HUDEP-2 (cell line): ENCODE measurements around the gene ZNF157.
"Not testable (repeated sequence)": the region's sequence is repeated elsewhere in the genome, so short reads cannot be mapped to it uniquely, and the experiment has no call there.

ENCODE experiments used
- DNase-seq, 76 experiments: peaks; one replicate each; lab custom pipeline; 2025; ENCODE audit not compliant: unreplicated experiment in 76 of 76; lab: John Stamatoyannopoulos, UW

The ZNF157 gene

DNA sequence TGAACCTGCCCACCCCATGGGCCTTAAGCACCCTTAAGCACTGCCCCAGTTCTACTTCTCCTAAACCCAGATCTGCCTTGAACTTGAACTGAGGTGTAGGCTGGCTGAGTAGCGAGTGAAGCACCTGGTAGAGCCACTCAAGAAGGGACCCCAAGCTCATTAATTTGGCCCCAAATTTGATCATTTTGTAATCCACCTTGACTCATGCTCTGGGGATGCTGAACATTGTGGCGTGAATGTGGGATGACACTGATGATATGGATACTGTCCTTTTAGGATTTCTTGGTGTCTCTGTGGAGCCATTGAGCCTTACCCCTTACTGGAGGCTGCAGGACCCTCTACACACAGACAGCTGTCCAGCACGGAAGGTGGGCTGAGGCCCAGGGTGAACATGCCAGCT is at the start of gene ZNF157:
ZNF157 (plus strand) TSS at position 301 of the 400 bp plus-strand sequence; CDS start at position 392, 91 bp downstream.
- DNase-seq = no peak

DNA sequence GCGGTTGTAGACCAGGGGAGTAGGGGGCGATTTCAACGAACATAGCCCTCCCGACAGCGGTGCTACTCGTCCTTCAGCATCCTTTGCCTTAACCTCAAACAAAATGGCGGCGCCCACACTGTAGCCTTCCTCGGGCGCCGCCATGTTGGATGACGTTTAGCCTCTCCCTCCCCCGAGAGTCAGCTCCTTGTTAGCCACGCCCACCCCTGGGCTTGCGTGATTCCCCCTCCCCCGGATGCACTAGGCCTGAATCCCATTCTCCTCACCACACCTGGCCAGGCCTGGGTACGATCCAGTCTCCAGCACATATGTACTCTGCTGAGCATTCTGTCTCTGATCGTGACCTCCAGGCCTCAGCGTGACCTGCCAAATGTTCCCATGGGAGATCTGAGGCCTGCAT is 49.0 kb upstream of the ZNF157 start:
- DNase-seq = no peak

GRCh38 chrX:47321823-47322371 is 48.5 kb upstream of the ZNF157 start:
- DNase-seq = no peak

DNA sequence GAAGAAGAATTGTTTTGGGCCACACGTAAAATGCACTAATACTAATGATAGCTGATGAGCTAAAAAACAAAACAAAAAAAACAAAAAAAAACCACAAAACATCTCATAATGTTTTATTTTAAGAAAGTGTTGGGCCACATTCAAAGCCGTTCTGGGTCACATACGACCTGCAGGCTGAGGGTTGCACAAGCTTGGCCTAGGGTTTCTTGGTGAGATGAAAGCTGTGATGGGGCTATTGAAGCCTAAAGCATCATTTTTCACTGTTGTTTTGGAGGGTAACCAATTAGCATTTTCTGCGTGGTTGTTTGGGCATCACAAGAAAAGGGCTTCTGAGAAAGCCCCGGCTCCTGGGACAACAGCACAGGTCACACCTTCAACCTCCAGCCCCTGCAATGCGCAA is 42.5 kb upstream of the ZNF157 start:
- DNase-seq = no peak

DNA sequence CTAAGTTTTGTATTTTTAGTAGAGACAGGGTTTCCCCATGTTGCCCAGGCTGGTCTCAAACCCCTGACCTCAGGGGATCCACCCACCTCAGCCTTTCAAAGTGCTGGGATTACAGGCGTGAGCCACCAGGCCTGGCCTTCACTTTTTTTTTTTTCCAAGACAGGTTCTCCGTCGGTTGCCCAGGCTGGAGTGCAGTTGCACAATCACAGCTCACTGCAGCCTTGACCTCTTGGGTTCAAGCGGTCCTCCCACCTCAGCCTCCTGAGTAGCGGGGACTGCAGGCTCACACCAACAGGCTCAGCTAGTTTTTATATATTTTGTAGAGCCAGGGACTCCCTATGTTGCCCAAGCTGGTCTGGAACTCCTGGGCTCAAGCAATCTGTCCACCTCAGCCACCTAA is 37.6 kb upstream of the ZNF157 start:
- DNase-seq = not testable (repeated sequence)

GRCh38 chrX:47351706-47352105 is 18.7 kb upstream of the ZNF157 start:
- no peak for DNase-seq

- DNase-seq = no peak
Observed at GRCh38 chrX:47358387-47359065, 11.9 kb upstream of the ZNF157 start.

DNA sequence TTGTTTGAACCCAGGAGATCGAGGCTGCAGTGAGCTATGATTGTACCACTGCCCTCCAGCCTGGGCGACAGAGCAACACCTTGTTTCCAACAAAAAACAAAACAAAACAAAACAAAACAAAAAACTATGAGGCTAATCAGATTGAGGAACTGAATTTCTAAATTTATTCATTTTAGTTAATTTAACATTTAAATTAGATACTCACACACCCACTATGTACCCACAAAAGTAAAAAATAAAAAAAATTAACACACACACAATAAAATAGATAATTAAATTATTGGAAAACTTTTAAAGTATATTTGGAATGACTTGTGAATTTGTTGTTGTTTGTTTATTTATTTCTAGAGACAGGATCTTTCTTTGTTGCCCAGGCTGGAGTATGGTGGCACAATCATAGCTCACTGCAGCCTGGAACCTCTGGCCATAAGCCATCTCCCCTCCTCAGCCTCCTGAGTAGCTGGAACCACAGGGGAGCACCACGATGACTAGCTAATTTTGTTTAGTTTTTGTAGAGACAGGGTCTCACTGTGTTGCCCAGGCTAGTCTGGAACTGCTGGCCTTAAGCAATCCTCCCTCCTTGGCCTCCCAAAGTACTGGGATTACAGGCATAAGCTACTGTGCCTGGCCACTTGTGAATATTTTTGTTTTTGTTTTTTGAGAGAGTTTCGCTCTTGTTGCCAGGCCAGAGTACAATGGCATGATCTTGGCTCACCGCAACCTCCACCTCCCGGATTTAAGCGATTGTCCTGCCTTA is 9.8 kb upstream of the ZNF157 start:
- no peak for DNase-seq

GRCh38 chrX:47361538-47362511 is 8.6 kb upstream of the ZNF157 start:
- DNase-seq = peak in 7 of 76 experiments; percentile 1 to 46 (median 14)

- DNase-seq = peak in 39 of 76 experiments; percentile 0 to 33 (median 8)
Observed at GRCh38 chrX:47366041-47366722, 4.2 kb upstream of the ZNF157 start.

- DNase-seq = no peak
Observed at GRCh38 chrX:47373198-47373597, 2.8 kb downstream of the ZNF157 start.

GRCh38 chrX:47380268-47380667 is 9.9 kb downstream of the ZNF157 start:
- DNase-seq = peak in 2 of 76 experiments; percentile 0 to 2

DNA sequence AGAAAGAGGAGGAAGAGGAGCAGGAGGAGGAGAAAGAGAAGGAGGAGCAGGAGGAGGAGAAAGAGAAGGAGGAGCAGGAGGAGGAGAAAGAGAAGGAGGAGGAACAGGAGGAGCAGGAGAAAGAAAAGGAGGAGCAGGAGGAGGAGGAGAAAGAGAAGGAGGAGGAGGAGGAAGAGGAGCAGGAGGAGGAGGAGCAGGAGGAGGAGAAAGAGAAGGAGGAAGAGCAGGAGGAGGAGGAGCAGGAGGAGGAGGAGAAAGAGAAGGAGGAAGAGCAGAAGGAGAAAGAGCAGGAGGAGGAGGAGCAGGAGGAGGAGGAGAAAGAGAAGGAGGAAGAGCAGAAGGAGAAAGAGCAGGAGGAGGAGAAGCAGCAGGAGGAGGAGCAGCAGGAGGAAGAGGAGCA is 10.5 kb downstream of the ZNF157 start:
- not testable (repeated sequence) for DNase-seq

- DNase-seq = peak in 47 of 76 experiments; percentile 0 to 55 (median 6)
Observed at GRCh38 chrX:47384502-47384901, 14.1 kb downstream of the ZNF157 start.

GRCh38 chrX:47390780-47391179 is 20.4 kb downstream of the ZNF157 start:
- DNase-seq = no peak

DNA sequence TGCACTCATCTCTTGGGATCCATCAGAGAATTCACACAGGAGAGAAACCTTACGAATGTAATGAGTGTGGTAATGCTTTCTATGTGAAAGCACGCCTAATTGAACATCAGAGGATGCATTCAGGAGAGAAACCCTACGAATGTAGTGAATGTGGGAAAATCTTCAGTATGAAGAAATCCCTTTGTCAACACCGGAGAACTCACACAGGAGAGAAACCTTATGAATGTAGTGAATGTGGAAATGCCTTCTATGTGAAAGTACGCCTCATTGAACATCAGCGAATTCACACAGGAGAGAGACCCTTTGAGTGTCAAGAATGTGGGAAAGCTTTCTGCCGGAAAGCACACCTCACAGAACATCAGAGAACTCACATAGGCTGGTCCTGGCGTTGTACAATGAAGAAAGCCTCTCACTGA is 42.8 kb downstream of the ZNF157 start:
- DNase-seq = no peak

DNA sequence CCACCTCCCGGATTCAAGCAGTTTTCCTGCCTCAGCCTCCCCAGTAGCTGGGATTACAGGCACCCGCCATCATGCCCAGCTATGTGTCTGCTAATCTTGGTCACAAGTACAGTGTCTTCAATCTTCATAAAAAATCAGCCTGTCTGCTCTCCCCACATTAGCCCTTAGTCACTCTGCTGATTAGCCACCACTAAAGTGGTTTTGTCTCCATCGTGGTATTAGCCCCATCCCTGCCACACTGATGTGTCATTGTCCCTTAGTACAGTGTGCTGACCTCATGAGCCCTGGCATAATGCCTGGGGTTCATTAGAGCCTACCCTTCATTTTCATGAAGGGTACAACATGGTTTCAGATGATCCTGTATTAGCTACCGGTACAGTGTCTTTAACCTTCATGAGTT is 49.9 kb downstream of the ZNF157 start:
- DNase-seq = peak in 8 of 76 experiments; percentile 0 to 11 (median 0)

- no peak for DNase-seq
Observed at GRCh38 chrX:47420962-47421361, 50.6 kb downstream of the ZNF157 start.

- no peak for DNase-seq
Observed at GRCh38 chrX:47422444-47422843, 52.1 kb downstream of the ZNF157 start.

DNA sequence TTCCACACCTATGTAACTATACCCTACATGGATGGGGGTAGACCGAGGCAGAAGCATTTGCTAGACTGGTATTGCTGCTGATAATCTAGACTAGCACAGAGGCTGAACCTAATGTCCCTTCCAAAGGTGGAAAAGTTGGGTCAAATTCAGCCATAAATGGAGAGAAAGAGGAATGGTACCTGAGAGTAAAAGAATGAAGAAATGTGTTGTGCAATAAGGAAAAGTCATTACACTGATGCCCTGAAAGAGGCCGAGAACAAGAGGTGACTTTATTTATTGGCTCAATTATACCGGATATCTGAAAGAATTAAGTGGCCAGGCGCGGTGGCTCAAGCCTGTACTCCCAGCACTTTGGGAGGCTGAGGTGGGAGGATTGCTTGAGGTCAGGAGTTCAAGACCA is 60.5 kb downstream of the ZNF157 start:
- DNase-seq = no peak
